CD4-positive, alpha-beta T cell treated with Interleukin-15 for 4 hours (primary cell): ENCODE data around the gene VLDLR.
A peak's percentile ranks its signal among the peaks of the same experiment; 100 is the strongest.

ENCODE experiments used
- DNase-seq: peaks from one replicate; pipeline ENCODE4 v3.0.0-alpha.2; 2020; ENCODE audit warnings: low spot score

Gene VLDLR

GRCh38 chr9:2622461-2623287, 1.1 kb downstream of the VLDLR start:
- DNase-seq = no peak

GRCh38 chr9:2623288-2624050, 1.9 kb downstream of the VLDLR start:
- no peak for DNase-seq

DNA sequence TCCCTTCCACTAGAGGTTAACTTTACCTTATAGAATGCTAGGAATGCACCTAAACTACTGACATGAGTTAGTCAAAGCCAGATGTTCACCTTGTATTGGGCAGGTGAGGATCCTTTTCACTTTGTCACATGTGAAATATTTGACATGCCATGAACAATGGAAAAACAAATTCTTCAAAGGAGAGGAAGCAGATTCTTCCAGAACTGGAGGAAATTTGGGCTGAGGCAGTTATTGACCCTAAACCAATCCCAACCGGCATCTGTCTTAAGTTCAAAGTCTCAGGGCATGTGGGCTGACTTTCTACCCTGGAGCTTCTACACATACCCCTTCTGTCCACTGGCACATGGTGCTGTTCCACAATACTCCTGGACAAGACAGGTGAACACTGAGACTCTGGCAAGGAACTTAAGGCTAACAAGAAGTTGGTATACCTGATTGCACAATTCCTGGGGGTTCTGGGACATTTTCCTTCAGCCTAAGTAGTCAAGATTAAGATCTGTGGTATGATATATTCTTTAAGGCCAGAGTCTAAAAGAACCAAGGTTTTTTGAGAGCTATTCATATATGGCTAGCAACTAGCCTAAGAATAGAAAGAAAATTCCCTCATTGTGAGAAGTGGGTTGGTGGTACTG, 2.6 kb downstream of the VLDLR start:
- DNase-seq = no peak

- DNase-seq = no peak
These were observed 3.8 kb downstream of the VLDLR start for GRCh38 chr9:2625427-2625826.

DNA sequence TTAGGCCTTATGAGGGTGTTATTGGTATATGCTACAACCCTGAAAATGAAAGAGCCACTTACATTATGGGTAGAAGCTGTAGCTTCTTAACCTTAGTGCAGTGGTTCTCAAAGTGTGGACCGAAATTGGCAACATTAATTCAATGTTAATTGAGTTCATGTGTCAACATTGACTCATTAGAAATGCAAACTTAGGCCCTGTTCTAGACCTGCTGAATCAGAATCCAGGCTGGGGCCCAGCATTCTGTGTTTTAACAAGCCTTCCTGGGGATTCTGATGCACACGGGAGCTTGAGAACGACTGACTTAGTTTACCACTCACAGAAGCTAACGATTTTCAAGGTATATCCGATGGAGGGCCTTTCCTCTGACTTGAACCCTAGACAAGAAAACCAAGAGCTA, 7.3 kb downstream of the VLDLR start:
- no peak for DNase-seq

DNA sequence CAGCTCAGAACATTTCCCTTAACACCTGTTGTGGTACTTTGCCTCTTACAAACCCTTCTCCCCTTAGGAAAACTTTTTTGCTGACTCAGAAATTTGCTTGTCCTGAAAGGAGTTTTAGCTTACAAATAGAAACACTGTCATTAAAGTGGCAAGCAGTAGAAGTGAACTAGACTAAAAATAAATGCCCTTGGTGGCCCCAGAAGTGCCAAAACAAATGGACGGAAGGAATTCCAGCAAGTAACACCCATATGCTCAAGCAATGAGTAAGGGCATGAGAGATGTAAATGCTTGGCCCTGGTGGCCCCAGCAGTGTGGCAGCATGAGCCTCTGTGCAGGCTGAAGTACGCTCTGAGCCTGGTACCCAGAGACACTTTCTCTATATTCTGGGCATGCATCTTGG, 8.6 kb downstream of the VLDLR start:
- DNase-seq = no peak

DNA sequence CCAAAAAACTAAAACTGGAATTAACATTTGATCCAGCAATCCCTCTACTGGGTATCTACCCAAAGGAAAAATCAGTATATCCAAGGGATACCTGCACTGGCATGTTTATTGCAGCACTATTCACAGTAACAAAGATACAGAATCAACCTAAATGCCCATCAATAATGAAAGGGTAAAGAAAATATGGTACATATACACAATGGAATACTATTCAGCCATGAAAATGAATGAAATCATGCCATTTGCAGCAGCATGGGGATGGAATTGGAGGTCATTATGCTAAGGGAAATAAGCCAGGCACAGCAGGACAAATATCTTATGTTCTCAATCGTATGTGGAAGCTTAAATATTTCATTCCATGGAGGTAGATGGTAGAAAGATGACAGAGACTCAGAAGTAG, 9.7 kb downstream of the VLDLR start:
- no peak for DNase-seq

DNA sequence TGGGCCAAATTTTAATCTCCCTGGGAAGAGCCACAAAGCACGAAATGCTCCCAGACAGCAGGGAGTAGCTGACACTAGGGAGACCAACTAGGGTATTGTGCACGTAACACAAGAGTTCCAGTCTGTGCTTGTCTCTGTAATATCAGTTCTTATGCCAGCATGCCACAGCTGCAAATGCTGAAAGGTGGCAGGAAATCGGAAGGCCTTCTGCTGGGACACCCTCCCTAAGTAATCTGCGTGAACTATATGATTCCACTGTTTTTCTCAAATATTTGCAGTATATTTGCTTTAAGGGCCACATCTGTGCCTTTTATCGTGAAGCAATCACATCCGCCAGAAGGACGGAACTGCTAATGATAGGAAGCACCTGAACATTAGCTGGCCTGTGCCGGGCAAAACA, 12.6 kb downstream of the VLDLR start:
- DNase-seq = no peak

DNA sequence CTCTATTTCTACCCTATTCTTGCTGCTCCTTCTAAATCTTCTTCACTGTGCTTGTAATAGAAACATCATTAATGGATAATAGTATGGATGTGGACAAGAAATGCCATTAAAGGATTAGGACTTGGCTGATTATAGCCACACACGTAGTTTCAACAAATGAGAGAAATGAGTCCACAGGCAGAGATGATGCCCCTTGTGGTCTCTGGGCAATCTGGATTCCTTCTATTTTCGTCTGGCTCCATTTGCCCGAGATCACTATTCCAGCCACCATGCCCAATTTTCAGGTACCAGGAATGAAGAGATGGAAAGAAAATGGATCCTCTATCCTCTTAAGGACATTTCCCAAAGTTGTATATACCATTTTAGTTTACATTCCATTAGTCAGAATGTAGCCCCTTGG, 13.2 kb downstream of the VLDLR start:
- DNase-seq = no peak

DNA sequence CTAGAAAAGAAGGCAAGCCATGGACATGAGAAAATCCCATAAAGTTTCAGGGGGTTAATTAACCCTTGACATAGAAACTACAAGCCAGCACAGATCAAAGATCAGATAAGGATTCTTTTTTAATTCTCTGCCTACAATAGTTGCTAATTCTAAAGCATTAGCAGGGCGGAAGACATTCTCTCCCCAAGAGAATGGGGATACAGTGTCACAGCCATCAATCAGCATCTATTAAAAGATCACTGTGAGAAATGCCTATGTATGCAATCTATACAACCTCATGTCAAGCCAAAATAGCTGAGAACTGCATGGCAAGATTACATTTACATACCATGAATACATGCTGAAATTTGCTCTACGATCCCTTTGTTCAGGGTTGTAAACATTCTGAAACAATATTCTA, 14.3 kb downstream of the VLDLR start:
- DNase-seq = no peak

- DNase-seq = no peak
These were observed 15.8 kb downstream of the VLDLR start for GRCh38 chr9:2637390-2637789.

DNA sequence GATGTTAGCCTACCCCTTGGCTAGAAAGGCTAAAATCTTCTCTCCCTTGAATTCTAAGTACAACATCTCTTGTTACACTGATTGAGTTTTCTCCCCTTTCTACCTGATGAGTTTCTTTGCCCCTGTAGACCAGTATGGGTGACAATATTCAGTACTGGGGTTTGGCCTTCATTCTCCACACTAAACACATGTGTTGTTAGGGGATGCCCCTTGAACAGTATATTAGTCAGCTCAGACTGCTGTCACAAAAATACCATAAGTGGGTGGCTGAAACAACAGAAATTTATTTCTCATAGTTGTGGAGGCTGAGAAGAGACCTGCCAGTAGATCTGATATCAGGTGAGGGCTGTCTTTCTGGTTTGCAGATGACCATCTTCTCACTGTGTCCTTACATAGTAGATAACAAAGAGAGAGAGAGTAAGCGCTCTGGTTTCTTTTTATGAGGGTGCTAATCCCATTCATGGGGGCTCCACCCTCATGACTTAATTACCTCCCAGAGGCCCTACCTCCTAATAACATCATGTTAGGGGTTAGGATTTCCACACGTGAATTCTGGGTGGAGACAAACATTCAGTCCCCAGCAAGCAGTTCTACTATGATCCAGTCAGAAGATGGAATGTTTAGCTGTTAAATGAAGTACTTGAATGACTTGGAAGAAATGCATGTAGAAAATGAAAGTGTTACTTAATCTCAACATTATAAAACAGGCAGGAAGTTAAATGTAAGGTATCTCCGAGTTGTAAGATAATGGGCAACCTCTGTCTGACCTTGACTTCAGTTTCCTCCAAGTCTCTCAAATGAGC, 17.5 kb downstream of the VLDLR start:
- no peak for DNase-seq

GRCh38 chr9:2639786-2640185, 18.2 kb downstream of the VLDLR start:
- DNase-seq = no peak

DNA sequence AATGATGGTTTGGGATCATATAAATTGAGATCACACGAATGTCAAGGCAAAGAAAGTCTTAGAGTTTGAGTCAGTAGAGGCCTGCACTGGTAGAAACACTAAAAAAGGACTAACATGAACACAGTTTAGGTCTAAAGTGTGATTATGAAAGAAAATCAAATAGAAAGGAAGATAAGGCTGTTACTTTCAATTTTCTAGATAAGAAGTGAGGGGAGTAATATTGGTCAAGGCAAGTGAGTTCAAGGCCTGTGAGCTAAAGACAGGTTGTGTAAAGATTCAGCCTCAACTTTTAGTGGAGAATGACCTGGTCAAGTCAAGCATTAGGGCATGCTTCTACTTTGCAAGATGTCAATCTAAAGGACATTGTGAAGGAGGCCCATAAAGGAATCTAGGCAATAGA, 19.0 kb downstream of the VLDLR start:
- DNase-seq = no peak

DNA sequence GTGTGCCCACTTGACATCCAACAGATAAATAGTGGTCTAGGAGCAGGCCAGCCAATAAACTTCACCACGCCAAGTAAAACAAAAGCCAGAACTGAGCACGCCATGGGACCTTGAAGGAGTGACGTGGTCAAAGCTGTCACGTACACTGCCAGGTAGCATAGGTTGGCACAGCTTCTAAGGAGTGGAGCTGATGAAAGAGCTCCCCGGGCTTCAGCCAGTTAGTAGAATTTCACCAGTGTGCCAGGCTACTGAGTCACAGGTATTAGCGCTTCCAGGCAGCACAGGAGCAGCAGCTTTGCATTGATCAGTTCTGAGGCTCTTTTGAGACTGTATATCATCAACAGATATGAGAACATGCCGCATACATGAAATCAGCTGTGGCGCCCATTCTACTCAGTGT, 19.4 kb downstream of the VLDLR start:
- DNase-seq = no peak

- no peak for DNase-seq
These were observed 20.5 kb downstream of the VLDLR start for GRCh38 chr9:2642068-2642467.

GRCh38 chr9:2645569-2645968, 24.0 kb downstream of the VLDLR start:
- DNase-seq = no peak

GRCh38 chr9:2655411-2655901, 33.9 kb downstream of the VLDLR start:
- peak; percentile 42 for DNase-seq

DNA sequence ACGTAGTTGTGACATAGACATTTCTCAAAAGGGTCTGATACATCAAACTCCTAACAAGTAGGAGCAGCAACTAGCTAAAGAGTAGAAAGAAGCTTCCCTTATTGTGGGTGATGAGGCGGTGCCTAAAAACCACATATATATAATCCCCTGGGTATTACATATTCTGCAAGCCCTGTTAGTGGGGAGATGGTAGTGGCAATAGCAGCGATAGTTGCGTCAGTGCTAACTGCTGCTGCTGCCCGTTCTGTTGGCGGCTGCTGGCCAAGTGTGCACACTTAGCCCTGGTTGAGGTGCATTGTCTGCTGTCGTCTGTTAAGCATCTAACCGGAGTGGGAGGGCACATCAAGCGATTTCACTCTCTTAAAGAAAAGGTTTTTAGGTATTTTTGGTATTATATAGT, 35.8 kb downstream of the VLDLR start:
- DNase-seq = peak; percentile 23

GRCh38 chr9:2662496-2662895, 40.9 kb downstream of the VLDLR start:
- DNase-seq = no peak

- DNase-seq = no peak
These were observed 42.0 kb downstream of the VLDLR start for GRCh38 chr9:2663461-2664173.
